Measurements from ENCODE around the gene VMO1.

- TF ChIP-seq SP1 (IDR thresholded peaks at IDR 0.05) = no peak
- no peak for TF ChIP-seq ZNF384 (IDR thresholded peaks at IDR 0.05)
- no peak for TF ChIP-seq SUZ12 (IDR thresholded peaks at IDR 0.05)
- TF ChIP-seq FOXM1 (IDR thresholded peaks at IDR 0.05; ENCODE audit: borderline replicate concordance) = no peak
- no peak for TF ChIP-seq BHLHE40 (IDR thresholded peaks at IDR 0.05; ENCODE audit: borderline replicate concordance)
- no peak for TF ChIP-seq FOXK2 (IDR thresholded peaks at IDR 0.05)
- no peak for TF ChIP-seq ARNT (IDR thresholded peaks at IDR 0.05)
- TF ChIP-seq ELF4 (IDR thresholded peaks at IDR 0.05) = no peak
- TF ChIP-seq CTBP1 (IDR thresholded peaks at IDR 0.05; ENCODE audit: borderline replicate concordance) = no peak
- TF ChIP-seq NFRKB (IDR thresholded peaks at IDR 0.05) = no peak
- TF ChIP-seq FOXA1 (IDR thresholded peaks at IDR 0.05) = no peak
- TF ChIP-seq TARDBP (IDR thresholded peaks at IDR 0.05) = no peak
Observed at GRCh38 chr17:4812690-4813089, 26.5 kb upstream of the VMO1 start.

Data from HEK293T (cell line).